NT2/D1 (cell line): ENCODE data around the gene SV2C.
"Not testable (repeated sequence)": the region's sequence is repeated elsewhere in the genome, so short reads cannot be mapped to it uniquely, and the experiment has no call there.

Source experiments
- DNase-seq: peaks from one replicate; pipeline ENCODE4 v3.0.0-alpha.2; 2011; ENCODE audit warnings: low read depth, low spot score
- H3K27me3 ChIP-seq: 2 replicates; pipeline ENCODE4 v1.6.0; 2011; ENCODE audit warnings: mild to moderate bottlenecking; ENCODE audit not compliant: insufficient read length, insufficient read depth
- H3K36me3 ChIP-seq: 2 replicates; pipeline ENCODE4 v1.6.1; 2011; ENCODE audit warnings: mild to moderate bottlenecking, low read length, mixed read lengths; ENCODE audit not compliant: insufficient read depth, insufficient read length
- H3K4me1 ChIP-seq: 2 replicates; pipeline ENCODE4 v1.5.1; 2011; ENCODE audit not compliant: insufficient read depth, insufficient read length
- H3K4me3 ChIP-seq: 2 replicates; pipeline ENCODE4 v1.5.1; 2011; ENCODE audit warnings: low read depth; ENCODE audit not compliant: insufficient read length
- H3K9ac ChIP-seq: 2 replicates; pipeline ENCODE4 v1.6.0; 2011; ENCODE audit warnings: low read depth; ENCODE audit not compliant: insufficient read length
- H3K9me3 ChIP-seq: 2 replicates; pipeline ENCODE4 v1.5.1; 2011; ENCODE audit warnings: mild to moderate bottlenecking, low read length; ENCODE audit not compliant: insufficient read depth
- SUZ12 ChIP-seq: IDR thresholded peaks from 2 replicates; pipeline ENCODE4 v1.6.1; 2011; ENCODE audit not compliant: insufficient read length, insufficient read depth; ENCODE audit errors: extremely low read depth
- YY1 ChIP-seq: IDR thresholded peaks from 2 replicates; pipeline ENCODE4 v1.6.1; 2011; ENCODE audit not compliant: insufficient read length, insufficient read depth
- ZNF274 ChIP-seq: IDR thresholded peaks from 2 replicates; pipeline ENCODE4 v1.6.1; 2011; ENCODE audit warnings: mild to moderate bottlenecking, low read depth, low read length

SV2C gene

DNA sequence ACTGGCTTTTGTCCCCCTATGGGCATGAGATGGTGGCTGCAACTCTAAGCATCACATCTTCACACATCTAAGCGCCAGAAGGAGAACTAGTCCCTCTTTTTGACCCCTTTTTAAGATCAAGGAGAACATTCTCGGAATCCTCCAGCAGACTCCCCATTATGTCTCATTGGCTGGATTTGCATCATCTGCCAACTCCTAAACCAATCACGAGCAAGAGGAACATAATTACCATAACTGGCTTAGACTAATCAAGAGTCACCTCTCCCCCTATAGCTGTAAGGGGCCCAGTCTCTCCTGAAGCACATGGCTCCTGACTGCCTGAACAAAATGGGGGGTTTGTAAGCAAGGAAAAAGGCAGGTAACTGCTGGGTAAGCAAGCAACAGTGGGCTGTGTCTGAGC is 251.4 kb downstream of the SV2C start:
- TF ChIP-seq ZNF274 (no peak), YY1 (no peak), SUZ12 (no peak)
- DNase-seq: no peak
- H3K9ac ChIP-seq: no peak overlapping the region
- no peak overlapping the region for H3K4me3 ChIP-seq
- H3K27me3 ChIP-seq: no peaks in the 10 kb centered on the region
- H3K36me3 ChIP-seq: no peaks in the 10 kb centered on the region
- peaks cover 14% of the 10 kb centered on the region for H3K9me3 ChIP-seq
- H3K4me1 ChIP-seq: peaks cover 5% of the 10 kb centered on the region

DNA sequence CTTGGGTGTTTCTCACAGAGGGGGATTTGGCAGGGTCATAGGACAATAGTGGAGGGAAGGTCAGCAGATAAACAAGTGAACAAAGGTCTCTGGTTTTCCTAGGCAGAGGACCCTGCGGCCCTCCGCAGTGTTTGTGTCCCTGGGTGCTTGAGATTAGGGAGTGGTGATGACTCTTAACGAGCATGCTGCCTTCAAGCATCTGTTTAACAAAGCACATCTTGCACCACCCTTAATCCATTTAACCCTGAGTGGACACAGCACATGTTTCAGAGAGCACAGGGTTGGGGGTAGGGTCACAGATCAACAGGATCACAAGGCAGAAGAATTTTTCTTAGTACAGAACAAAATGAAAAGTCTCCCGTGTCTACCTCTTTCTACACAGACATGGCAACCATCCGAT is 252.3 kb downstream of the SV2C start:
- not testable (repeated sequence) for H3K9ac ChIP-seq, H3K27me3 ChIP-seq, DNase-seq, H3K36me3 ChIP-seq, H3K4me3 ChIP-seq, H3K4me1 ChIP-seq
- peaks cover 14% of the 10 kb centered on the region for H3K9me3 ChIP-seq

DNA sequence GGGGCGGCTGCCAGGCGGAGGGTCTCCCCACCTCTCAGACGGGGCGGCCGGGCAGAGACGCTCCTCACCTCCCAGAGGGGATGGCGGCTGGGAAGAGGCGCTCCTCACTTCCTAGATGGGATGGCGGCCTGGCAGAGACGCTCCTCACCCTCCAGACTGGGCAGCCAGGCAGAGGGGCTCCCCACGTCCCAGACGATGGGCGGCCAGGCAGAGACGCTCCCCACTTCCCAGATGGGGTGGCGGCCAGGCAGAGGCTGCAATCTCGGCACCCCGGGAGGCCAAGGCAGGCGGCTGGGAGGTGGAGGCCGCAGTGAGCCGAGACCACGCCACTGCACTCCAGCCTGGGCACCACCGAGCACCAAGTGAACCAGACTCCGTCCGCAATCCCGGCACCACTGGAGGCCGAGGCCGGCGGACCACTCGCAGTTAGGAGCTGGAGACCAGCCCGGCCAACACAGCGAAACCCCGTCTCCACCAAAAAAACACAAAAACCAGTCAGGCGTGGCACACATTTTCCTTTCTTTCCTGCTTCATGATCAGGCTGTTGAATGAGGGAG is 253.1 kb downstream of the SV2C start:
- H3K9me3 ChIP-seq: peaks cover 14% of the 10 kb centered on the region
- H3K9ac ChIP-seq, H3K4me1 ChIP-seq, H3K36me3 ChIP-seq, H3K4me3 ChIP-seq, DNase-seq, H3K27me3 ChIP-seq: not testable (repeated sequence)

DNA sequence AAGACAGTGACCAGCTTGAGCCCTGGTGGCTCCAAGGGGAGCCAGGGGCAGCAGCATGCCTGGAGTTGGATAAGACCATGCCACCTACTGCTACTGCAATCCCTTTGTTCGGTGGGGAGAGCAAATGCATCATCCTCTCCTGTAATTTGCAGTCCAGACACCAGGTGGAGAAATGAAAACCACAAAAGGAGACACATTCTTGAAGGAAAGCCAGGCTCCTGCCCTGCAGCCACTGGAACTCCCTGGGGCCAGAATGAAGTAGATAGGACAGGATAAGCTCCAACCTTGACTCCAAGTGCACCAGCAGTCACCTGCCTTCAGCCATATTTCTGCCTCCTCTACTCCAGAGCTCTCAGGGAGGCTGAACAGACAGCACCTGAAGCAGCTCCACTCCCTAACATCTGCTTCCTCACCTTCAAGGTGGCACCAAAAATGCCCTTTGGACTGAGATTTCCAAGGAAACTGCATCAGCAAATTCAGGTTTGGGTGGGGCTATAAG is 254.8 kb downstream of the SV2C start:
- Histone ChIP-seq H3K36me3 (no peaks in the 10 kb centered on the region), H3K27me3 (no peaks in the 10 kb centered on the region), H3K9me3 (peaks cover 14% of the 10 kb centered on the region), H3K4me3 (no peak overlapping the region), H3K4me1 (peaks cover 3% of the 10 kb centered on the region), H3K9ac (no peak overlapping the region)
- DNase-seq: peak; percentile 74
- TF ChIP-seq ZNF274: no peak
- no peak for TF ChIP-seq SUZ12
- TF ChIP-seq YY1: no peak

DNA sequence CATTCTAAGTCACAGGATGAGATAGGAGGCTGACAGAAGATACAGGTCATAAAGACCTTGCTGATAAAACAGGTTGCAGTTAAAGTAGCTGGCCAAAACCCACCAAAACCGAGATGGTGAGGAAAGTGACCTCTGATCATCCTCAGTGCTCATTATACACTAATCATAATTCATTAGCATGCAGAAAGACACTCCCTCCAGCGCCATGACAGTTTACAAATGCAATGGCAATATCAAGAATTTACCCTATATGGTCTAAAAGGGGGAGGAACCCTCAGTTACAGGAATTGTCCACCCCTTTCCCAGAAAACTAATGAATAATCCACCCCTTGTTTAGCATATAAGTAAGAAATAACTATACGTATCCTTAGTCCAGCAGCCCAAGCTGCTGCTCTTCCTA is 256.7 kb downstream of the SV2C start:
- Histone ChIP-seq H3K4me3 (no peak overlapping the region), H3K4me1 (peaks cover 3% of the 10 kb centered on the region), H3K36me3 (no peaks in the 10 kb centered on the region), H3K9me3 (peaks cover 14% of the 10 kb centered on the region), H3K27me3 (no peaks in the 10 kb centered on the region), H3K9ac (no peak overlapping the region)
- TF ChIP-seq ZNF274 (no peak), SUZ12 (no peak), YY1 (no peak)
- DNase-seq: no peak

DNA sequence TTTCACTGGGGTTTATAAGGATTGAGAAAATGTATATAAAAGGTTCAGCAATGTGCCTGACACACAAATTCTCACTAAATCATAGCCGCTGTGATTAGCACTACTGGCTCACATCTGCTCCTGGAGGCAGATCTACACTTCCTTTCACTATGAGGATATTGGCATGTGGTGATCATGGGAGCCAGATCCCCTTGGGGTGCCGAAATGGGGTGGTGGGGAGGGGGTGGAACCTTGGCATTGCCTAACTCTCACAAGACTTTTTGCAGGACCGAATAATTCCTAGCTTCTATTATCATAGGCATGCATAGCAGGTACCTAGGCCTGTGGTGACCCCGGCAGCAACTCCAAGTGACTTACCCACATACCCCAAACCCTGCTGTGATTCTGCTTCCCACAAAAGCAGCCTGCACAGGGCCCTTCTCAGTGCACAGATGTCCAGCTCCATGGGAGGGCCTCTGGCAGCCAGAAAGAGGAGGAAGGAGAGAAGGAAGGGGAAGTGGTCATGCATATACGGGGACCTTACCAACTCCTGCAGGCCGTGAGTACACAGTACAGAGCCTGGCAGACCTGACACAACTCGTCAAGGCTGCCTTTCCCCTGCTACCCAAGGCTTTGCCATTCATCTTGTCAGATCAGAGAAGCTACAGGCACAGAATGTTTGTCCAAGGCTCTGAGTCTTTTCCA is 258.6 kb downstream of the SV2C start:
- H3K36me3 ChIP-seq: no peaks in the 10 kb centered on the region
- H3K4me3 ChIP-seq: no peak overlapping the region
- no peak for TF ChIP-seq SUZ12
- no peak for TF ChIP-seq YY1
- no peak for TF ChIP-seq ZNF274
- H3K4me1 ChIP-seq: peaks cover 3% of the 10 kb centered on the region
- H3K9me3 ChIP-seq: peaks cover 7% of the 10 kb centered on the region
- H3K9ac ChIP-seq: no peak overlapping the region
- no peaks in the 10 kb centered on the region for H3K27me3 ChIP-seq
- DNase-seq: no peak

DNA sequence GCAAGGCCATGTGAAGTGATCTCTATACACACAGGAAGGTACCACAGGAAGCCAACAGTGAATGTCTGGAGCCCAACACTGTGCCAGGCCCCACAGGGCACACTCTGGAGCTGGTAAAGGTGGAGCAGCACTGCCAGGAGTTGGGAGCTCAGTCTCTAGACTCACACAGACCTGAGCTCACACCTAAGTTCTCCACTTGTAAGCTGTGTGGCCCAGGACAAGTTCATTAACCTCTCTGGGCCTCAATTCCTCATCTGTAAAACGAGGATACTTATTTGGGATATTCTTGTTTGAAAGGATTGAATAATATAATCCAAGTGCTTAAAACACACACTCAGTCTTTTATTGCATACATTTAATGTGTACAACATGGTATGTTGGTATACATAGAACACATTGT is 259.3 kb downstream of the SV2C start:
- H3K27me3 ChIP-seq: no peaks in the 10 kb centered on the region
- TF ChIP-seq SUZ12: no peak
- TF ChIP-seq YY1: no peak
- 0 out of 2 replicates have a peak, but pooled peaks cover under 1% of the 10 kb centered on the region for H3K9me3 ChIP-seq
- no peak overlapping the region for H3K4me3 ChIP-seq
- no peak for DNase-seq
- peaks cover under 1% of the 10 kb centered on the region for H3K4me1 ChIP-seq
- H3K36me3 ChIP-seq: no peaks in the 10 kb centered on the region
- no peak overlapping the region for H3K9ac ChIP-seq

DNA sequence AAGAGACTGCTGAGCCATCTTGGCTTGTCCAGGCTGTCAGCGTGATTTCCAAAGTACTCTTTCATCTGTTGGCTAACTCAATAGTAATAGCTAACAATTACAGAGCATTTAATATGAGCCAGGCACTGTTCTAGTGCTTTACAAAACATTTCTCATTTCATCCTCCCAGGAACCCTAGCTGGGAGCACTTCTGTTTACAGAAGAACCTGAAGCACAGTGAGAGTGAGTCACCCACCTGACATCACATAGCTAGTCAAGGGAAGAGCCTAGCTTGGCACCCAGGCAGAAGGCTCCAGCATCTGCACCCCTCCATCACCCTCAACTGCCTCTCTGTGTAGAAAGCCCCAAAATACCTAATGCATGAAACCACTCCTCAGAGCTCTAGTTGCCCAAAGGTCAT is 262.4 kb downstream of the SV2C start:
- no peak overlapping the region for H3K9ac ChIP-seq
- H3K27me3 ChIP-seq: no peaks in the 10 kb centered on the region
- H3K4me3 ChIP-seq: no peak overlapping the region
- H3K36me3 ChIP-seq: no peaks in the 10 kb centered on the region
- TF ChIP-seq ZNF274 (no peak), YY1 (no peak), SUZ12 (no peak)
- H3K4me1 ChIP-seq: no peaks in the 10 kb centered on the region
- no peak for DNase-seq
- no peaks in the 10 kb centered on the region for H3K9me3 ChIP-seq
